Urothelium cell line (cell line): Measurements from ENCODE around the gene CD28.

Source experiments
- DNase-seq: peaks from one replicate; pipeline ENCODE4 v3.0.0; 2011; ENCODE audit warnings: low spot score, mixed read lengths
- FAIRE-seq: peaks from 2 replicates; lab custom pipeline; 2011; peaks lifted over from hg19 to GRCh38; lab: Jason Lieb, UNC

The CD28 gene

DNA sequence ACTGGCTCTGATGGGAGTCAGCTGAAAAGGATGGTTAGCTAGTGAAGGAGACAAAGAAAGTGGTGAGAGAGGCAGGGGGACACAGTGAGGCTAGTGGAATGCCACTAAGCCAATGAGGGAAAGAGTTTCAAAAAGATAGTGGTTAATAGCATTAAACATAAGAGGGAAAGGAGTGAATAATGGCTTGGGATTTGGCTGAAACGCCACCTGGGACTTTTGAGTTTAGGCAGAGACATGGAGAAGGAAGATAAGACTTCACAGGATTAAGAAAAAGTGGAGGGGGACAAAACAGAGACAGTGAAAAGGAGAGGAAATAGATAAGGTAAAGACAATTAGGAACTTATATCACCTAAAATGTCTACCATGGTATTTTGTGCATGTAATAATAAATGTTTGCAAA is 6.9 kb downstream of the CD28 start:
- DNase-seq: no peak
- no peak for FAIRE-seq

DNA sequence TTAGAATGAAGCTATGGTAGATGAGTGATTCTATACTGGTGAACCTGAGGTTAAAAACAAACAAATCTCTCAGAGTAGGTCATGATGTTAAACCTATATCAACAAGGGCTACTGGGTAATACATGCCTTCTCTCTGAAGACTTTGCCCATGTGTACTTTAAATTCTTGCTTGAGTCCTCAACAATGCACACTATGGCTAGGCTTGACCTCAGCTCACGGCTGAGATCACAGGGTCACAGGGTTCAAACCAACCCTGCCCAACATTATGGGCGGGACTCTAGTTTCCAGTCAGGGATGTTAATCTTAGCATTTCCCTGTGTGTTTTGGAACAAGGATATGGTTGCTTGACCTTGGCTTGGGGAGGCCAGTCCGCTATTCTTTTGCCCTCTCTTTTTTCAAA is 7.7 kb downstream of the CD28 start:
- FAIRE-seq (no peak), DNase-seq (no peak)

DNA sequence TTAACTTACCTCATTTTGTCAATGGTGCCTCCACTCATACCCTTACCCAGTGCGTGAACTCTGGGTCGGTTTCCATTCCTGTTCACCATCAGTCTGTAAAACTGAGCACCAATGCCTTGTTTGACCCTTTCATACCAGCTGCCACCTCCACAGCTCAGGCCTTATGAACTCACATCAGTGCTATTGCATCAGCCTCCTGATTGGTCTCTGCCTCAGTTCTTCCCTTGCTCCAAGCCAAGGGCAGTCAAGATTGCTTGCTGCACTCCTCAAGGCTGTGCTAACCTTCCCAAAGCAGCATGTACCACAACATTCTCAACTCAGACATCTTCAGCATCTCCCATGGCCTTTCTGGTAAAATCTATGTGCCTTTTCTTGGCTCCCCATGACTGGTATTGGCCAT is 9.3 kb downstream of the CD28 start:
- FAIRE-seq: no peak
- no peak for DNase-seq

DNA sequence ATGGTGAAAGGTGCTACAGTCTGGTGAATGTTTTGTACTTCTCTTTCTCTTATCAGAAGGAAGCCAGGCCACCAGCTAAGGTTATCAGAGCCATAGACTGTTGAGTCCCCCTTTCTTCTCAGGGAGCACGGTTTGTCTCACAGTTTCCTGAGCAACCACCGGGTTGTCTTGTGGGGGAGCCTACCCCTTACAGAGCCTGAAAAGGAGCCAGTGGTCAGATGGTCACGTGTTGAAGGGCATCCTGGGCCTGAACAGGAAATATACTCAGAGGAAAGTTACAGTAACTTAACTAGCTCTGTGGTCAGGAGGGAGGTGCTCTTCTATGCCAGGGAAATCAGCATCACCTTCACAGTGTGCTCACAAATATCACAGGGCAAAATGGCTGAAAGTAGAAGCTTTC is 11.6 kb downstream of the CD28 start:
- DNase-seq (no peak), FAIRE-seq (no peak)

DNA sequence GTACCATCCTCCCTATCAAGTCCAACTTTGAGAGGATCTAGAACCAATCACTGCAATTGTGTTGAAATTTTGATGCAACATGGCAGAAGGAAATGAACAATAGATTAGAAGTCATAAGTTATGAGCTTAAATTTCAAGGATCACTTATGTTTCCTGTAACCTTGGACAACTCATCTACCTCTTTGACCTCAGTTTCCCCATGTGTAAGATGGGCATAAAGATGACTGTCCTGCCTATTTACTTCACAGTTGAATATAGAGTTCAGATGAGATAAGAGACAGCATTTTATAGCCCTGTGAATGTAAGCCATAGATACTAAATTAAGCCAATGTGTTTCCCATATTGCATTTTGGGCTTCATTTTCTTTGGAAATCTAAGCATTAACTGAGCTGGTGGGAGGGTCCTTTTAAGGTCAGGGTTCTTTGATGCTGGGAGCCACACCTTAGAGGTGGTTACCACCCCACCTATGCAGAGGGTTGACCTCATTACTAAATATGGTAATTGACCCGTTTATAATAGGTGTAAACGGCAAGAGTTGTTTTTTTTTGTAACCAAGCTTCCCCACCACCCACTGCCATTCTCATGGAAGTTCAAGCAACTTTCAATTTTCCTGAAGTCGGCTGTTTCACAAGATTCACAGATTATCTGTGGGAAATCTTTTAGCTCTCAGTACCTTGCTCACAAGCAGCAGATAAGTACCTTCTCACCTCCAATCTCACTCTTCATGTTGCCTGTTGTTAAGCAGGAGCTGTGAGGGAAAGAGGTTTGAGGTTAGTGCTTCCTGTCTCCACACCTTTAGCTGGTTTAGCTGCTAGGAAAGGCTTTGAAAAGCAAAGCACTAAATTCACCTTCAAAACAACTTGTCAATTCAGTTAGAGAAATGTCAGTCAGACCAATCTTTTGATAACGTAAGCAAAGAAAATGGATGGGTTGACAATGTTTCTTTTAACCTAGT is 13.3 kb downstream of the CD28 start:
- FAIRE-seq (no peak), DNase-seq (no peak)

DNA sequence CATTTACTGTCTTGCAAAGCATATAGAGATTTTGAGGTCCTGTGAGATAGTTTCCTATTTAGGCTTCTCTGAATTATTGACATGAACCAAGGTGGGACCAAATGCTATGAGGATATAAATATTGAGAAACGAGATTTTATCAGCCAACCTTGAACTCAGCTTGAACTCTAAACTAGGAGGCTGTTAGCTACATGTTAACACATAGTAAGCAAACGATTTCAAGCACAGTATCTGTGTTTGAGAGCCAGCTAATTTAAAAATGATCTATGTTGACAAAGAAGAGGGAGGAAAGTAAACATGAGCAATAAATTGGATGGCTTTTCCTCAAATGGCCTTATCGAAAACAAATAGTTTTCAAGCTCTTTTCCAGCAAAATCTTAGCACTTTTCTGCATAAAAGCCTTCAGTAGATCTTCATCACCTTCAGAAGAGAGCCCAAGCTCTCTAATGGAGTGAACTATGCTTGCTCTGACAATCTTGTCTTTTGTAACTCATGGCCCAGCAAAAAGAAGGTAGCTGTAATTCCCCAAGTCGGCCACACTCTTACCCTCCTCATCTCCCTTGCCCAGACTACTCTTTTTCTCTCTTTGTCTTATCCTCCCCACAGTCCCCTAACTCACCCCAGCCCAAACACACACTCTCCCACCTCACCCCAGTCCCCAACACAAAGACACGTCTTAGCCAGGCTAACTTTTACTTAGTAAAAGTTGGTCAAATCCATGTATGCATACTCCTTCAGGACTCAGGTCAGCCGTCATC is 14.7 kb downstream of the CD28 start:
- DNase-seq: no peak
- FAIRE-seq: no peak

DNA sequence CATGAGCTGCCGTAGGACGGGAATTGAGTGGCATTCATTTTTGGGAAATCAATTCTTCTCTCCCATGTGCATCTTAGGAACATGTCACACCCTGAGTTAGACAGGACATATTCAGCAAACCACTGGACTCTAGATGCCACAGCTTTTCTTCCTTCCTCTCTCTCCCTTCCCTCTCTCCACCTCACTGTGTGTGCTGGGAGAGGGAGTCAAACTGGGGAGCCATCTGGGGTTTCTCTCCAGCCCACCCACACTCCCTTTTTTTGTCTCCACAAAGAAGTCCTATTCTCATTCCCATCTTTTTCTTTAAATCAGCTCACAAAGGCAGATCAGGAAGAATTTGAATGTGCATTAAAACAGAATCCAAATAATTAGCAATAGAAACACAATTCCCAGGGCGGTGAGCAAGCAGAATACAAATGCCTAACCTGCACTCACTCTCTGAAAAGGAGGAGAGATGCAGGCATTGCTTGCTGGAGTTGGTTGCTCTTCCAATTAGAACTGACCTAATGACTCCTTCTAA is 15.4 kb downstream of the CD28 start:
- FAIRE-seq: no peak
- DNase-seq: no peak

DNA sequence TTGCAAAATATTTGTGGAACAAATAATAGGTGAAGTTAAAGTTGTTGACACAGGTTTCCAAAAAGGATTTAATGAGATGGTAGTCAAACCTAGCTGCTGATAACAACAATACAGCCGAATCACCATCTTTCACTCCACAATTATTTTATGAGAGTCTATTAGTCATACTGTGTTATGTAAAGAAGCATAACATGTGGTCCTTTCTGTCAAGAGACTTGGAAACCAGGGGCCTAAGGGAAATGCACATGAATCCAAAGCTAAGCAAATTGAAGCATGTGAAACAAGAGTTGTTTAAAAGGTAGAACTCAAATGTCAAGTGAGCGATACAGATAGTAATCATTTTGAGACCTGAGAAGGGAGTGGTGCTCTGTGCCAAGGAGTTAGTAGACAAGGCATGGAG is 16.0 kb downstream of the CD28 start:
- DNase-seq: no peak
- no peak for FAIRE-seq

DNA sequence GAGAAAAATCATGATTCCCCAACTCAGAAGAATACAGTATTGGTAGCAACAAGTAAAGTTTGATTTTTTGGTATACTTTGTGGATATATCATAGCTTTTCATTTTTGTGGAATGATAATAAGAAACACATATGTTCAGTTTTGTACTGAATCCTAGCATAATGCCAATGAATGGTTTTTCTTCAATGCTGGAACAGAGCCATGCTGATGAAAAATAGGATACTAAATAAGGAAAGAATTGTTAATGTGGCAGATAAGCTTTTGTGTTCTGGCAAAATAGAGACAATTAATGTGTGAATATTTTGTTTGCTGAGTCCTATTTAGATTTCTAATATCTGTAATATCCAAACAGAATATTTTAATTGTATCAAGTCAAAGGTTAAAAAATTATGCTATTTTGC is 21.9 kb downstream of the CD28 start:
- no peak for DNase-seq
- no peak for FAIRE-seq

DNA sequence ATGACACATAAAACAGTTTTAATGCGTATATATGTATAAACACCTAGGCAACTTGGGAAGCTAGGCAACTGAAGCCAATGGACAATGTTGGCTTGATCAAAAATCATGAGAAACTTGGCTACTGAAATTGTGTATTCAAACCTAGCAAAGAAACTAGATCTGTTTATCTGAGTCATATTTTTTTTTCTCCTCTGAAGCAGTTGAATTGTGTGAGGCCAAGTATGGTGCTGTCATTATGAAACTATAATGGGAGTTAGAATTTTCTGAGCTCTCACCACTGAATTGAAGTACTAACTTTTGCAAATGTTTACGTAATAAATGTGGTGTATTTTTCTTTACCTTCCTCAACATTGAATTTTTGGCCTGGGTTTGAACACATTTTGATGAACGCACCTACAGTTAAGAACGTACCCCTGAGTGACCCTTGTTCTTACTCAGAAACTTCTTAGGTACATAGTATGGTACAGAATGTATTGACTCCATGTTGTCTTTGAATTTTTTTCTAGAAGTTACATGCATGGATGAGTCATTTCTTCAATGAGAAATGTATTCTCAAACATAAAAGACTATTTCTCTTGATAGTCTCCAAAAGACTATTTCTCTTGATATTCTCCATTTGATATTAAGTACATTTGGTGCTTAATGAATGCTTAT is 23.8 kb downstream of the CD28 start:
- FAIRE-seq (no peak), DNase-seq (no peak)

DNA sequence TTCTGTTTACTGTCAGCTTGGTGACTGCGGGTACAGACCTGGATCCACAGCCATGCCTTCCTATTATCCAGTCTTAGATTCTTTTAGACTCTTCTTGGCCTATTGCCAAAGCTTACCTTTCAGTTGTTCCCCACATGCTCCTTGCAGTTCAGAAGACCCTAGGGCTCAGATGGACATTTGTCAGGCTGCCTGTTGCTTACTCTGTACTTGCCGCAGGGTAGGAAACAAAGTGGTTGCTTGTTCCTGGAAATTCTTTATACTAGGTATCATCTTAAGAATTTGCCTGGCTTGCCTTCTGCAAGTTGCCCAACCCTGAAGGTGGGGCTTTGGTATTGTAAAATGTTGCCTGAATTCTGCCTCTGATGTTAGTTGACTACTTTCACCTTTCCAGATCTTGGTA is 24.4 kb downstream of the CD28 start:
- no peak for DNase-seq
- no peak for FAIRE-seq

DNA sequence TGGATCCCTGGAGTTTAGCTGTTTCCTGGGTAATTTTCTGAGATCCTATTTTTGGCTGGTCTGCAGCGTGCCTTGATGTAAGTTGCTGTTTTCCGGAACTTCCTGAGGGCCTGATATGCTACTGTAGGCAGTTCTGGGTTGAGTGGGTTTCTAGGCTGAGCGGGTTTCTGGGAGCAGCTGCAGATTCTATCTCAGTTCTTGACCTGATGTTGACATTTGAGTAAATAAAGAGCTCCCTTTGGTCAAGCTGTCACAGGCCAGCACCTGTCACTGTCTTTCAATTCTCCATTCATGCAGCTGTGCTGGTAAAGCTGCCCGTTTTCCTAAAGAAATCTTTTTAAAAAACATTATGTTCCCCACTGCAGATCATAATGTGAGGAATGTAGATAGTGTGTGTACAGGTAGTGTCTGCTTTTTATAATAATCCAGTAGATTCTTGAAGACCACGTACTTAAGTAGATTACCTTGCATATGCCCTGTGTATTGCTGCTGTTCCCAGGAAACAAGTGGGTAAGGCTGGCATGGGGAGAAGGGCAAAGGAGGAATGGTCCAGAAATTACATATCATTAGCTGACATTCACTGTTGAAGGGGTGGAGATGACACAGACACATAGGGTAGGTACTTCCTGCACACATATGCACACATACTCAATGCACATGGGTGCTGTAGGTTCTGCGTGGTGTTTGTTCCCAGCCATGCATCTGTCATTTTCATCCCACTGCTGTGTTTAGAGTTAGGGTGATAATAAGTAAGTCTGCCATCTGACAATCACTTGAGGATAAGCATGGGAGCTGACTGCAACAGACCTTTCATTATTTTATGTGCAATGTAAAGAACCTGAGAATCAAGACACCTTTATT is 25.9 kb downstream of the CD28 start:
- FAIRE-seq: no peak
- DNase-seq: no peak

DNA sequence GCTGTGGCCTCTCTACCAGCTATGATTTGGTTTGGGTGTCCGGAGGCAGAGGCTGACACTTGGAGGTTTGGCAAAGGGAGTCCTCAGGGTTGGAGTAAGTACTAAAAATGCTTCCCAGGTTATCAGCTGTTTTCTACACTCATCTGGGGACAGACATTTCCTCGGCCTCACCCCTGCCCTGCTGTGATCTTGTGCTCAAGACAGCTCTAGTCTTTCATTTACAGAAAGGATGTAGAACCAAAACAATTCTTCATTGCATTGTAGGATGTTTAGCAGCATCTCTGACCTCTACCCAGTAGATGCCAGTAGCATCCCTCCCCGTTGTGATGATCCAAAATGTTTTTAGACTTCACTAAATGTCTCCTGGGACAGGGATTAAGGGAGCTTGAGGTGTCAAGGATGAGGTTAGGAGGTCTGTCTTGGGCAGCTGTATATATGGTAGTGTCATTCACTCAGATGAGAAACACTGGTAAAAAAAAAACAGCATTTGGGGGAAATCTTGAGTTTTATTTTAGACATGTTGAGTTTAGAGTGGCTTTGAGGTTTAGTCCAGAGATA is 26.6 kb downstream of the CD28 start:
- DNase-seq (no peak), FAIRE-seq (no peak)

DNA sequence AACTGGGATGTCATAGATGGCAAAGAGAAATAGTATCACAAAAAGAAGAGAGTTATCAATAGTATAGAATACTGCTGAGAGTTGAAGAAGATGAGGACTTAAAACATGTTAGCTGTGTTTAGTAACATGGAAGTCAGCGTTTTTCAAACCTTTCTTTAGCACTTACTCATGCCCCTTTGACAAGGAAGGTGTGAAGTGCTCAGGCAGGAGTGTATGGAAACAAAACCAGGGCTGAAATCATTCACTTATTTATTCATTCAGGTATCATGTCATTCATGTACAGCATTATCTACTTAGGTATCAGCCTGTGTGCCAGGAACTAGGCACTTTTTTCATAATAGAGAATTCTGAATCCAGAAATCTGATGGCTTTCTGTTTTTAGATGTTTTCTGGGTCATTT is 27.2 kb downstream of the CD28 start:
- DNase-seq (no peak), FAIRE-seq (no peak)

DNA sequence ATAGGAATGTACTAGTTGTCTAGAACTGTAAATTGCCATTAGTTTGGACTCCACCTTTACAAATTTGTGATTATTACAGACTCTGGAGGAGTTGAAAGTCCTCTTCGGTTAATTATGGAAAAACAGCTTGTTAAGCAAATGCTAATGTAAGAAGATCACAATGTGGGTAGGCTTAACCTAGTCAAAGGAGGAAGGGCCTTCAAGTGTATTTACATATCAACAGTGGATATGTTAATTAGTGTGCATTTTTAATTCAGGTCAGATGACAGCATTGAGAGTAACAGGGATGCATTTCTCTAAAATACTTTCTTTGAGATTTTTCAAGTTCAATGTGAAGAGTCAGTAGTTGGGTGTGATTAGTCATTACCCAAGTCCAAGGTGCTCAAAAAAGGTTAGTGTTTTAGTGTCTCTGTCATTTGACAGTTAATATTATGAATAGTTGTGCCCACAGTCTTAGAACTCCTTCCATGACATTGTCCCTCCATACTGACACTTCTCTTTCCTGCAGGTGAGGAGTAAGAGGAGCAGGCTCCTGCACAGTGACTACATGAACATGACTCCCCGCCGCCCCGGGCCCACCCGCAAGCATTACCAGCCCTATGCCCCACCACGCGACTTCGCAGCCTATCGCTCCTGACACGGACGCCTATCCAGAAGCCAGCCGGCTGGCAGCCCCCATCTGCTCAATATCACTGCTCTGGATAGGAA is 28.0 kb downstream of the CD28 start:
- DNase-seq (no peak), FAIRE-seq (no peak)

DNA sequence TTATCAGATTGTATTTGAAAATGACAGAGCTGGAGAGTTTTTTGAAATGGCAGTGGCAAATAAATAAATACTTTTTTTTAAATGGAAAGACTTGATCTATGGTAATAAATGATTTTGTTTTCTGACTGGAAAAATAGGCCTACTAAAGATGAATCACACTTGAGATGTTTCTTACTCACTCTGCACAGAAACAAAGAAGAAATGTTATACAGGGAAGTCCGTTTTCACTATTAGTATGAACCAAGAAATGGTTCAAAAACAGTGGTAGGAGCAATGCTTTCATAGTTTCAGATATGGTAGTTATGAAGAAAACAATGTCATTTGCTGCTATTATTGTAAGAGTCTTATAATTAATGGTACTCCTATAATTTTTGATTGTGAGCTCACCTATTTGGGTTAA is 30.9 kb downstream of the CD28 start:
- no peak for FAIRE-seq
- DNase-seq: no peak

DNA sequence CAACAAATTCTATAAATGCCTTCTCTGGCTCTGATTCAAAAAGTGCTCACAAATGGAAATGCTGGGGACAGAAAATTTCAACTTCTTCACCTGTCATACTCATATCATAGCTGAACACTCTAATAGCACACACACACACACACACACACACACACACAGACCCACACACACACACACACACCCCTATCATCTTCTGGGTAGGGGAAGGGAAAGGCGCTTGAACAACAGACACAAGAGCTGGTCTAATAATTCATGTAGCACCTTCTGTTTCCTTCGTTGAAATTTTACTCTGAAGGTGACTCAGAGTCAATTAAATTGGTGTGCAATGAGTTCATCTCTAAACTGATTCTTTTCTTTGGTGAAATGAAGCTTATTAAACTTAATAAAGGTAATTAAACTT is 32.9 kb downstream of the CD28 start:
- DNase-seq: no peak
- FAIRE-seq: no peak

DNA sequence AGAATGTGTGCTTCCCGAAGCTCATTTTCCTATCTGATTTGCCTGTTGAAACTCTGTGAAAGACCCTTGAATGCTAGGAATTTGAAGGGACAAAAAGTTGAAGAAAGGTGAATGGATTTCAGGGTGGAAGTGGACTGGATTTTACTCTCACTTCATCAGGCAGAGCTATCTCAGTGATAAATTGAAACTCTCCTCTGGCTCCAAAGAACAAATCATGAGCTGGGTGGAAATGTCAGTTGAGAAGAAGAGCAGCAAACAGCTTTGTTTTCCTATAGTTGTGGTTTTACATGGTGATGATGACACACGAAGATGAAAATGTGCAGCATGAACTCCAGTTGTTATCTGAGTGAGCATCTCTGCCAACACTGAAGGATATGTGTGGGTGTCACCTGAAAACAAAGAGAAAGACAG is 34.4 kb downstream of the CD28 start:
- DNase-seq (peak; percentile 17), FAIRE-seq (no peak)

DNA sequence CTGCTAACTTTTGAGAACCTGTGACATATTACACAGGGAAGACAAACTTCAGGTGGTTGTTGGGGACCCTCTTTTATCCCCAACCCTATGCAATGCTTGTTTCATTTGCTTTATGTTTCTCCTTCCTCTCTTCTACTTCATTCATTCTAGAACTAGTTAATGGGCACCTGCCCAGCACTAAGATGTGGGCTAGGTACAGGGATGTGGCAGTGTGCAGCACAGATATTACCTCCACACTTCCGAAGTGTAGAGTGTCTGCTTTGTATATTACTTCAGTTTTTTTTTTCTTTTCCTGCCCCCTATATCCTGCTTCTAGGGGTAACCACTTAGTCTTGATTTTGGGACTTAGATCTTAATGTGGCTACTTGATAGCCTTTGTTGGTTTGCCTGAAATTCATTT is 35.1 kb downstream of the CD28 start:
- DNase-seq (no peak), FAIRE-seq (no peak)
